Gastroesophageal sphincter (tissue), 4 donors: ENCODE measurements around the gene KCNAB1. TPM values are rescaled to one million over a fixed set of nuclear protein-coding genes. Genes with fewer than 3 reads are reported as not detected.
"Not testable (repeated sequence)": the region's sequence is repeated elsewhere in the genome, so short reads cannot be mapped to it uniquely, and the experiment has no call there.

Source experiments
- ATAC-seq: fragments of 150-250 bp; one replicate; pipeline ENCODE4 v1.9.1; 2016; ENCODE audit warnings: mild to moderate bottlenecking, moderate library complexity
- H3K27ac ChIP-seq, 4 donors: fragments of 200-600 bp; sonication (generic) in 3 of 4; 1 replicate in 3 of 4; 2 replicates in 1 of 4; pipeline ENCODE4 v1.5.1; 2016 to 2019
- H3K27me3 ChIP-seq: fragments of 200-600 bp; sonication (generic); one replicate; pipeline ENCODE4 v1.5.1; 2019
- H3K36me3 ChIP-seq, 2 donors: fragments of 200-600 bp; sonication (generic); one replicate each; pipeline ENCODE4 v1.5.1; 2019; ENCODE audit warnings: control low read depth in 1 of 2
- H3K4me1 ChIP-seq, 3 donors: fragments of 200-600 bp; sonication (generic); 1 replicate in 2 of 3; 2 replicates in 1 of 3; pipeline ENCODE4 v1.5.1; 2016 to 2019; ENCODE audit warnings: control low read depth in 2 of 3
- H3K4me3 ChIP-seq, 2 donors: fragments of 200-600 bp; sonication (generic); one replicate each; pipeline ENCODE4 v1.5.1; 2019; ENCODE audit warnings: mild to moderate bottlenecking in 1 of 2, moderate library complexity in 1 of 2
- H3K9me3 ChIP-seq, 3 donors: fragments of 200-600 bp; sonication (generic); one replicate each; pipeline ENCODE4 v1.5.1; 2017 to 2019; ENCODE audit warnings: control low read depth in 2 of 3
- CTCF ChIP-seq, 4 experiments: fragments of 200-600 bp in 2 of 4; fragments of 450-650 bp in 2 of 4; sonication (generic) in 1 of 4; IDR thresholded peaks; one replicate each; pipeline ENCODE4 v1.5.1; 2017 to 2019; ENCODE audit warnings: antibody characterized with exemption in 4 of 4, mild to moderate bottlenecking in 2 of 4, moderate library complexity in 2 of 4
- EP300 ChIP-seq: sonication (generic); formaldehyde crosslinking; IDR thresholded peaks from one replicate; pipeline ENCODE4 v1.6.1; 2017; ENCODE audit warnings: antibody characterized with exemption, mild to moderate bottlenecking
- POLR2A ChIP-seq, 2 donors: fragments of 450-650 bp; IDR thresholded peaks; one replicate each; pipeline ENCODE4 v1.6.1; 2017; ENCODE audit warnings: antibody characterized with exemption in 2 of 2, mild to moderate bottlenecking in 2 of 2, moderate library complexity in 1 of 2
- POLR2AphosphoS5 ChIP-seq: sonication (generic); formaldehyde crosslinking; IDR thresholded peaks from one replicate; pipeline ENCODE4 v1.6.1; 2017; ENCODE audit warnings: antibody characterized with exemption
- WGBS, 2 donors: methylation state at CpG; one replicate each; pipeline ENCODE4 v1.1.5; 2018; ENCODE audit warnings: low coverage in 1 of 2; 5-methylcytosine and 5-hydroxymethylcytosine counted together
- total RNA-seq, 4 donors: library from RNA; depleted of rRNA; stranded (reverse); fragments of >200 nt; gene quantifications; one replicate each; pipeline ENCODE4 v1.1.0, GENCODE V29; 2016

The KCNAB1 gene
- total RNA-seq, 4 donors from 2014 or later, result 0.31 to 6.3 (median 1.9) TPM

DNA sequence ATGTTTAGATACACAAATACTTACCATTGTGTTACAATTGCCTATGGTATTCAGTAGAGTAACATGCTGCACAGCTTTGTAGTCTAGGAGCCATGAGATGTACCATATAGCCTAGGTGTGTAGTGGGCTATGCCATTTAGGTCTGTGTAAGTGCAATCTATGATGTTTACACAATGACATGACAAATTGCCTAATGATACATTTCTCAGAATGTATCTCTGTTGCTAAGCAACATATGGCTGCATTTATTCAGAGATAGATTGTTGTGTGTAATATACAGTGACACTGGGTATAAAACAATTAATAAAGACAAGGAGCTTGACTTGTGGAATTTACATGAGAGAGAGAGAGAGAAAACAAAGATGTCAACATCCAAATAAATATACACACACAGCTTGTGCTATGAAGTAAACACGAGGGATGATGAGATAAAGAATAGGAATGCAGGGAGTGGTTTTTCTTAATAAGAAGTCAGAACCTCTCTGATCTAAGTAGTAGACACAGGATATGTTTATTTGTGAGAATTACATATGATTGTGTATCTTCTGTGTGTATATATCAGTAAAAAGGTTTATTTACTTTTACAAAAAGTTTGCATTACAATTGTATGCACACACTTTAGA is 110.0 kb downstream of the KCNAB1 start:
- H3K27ac ChIP-seq, result no peak overlapping the region
- no peaks in the 10 kb centered on the region for H3K27me3 ChIP-seq
- 39 to 57% methylated on average over 1 of the region's 1 CpG for WGBS, 2 donors
- no peak overlapping the region for H3K4me3 ChIP-seq
- no peaks in the 10 kb centered on the region for H3K36me3 ChIP-seq
- no peak for TF ChIP-seq POLR2A (IDR thresholded peaks at IDR 0.05)
- no peak for TF ChIP-seq CTCF (IDR thresholded peaks at IDR 0.05)
- no peak for TF ChIP-seq EP300
- TF ChIP-seq POLR2AphosphoS5, result no peak
- no peaks in the 10 kb centered on the region for H3K9me3 ChIP-seq
- H3K4me1 ChIP-seq, result no peaks in the 10 kb centered on the region
- no peak for ATAC-seq

DNA sequence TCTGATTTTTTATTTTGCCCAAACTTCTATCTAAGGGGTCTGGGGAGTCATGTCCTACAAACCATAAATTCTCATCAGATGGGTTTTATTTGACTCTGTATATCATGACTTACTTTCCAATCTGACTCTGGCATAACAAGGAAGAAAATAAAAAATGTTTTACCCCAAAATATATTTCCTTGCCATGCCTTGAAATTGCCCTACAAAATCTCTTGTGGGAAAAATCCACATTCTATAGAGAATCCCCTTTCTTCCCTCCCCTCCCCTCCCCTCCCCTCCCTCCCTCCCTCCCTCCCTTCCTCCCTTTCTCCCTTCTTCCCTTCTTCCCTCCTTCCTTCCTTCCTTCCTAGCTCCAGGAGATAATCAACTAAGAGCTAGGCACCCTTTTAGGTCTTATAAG is 110.8 kb downstream of the KCNAB1 start:
- not testable (repeated sequence) for ATAC-seq

DNA sequence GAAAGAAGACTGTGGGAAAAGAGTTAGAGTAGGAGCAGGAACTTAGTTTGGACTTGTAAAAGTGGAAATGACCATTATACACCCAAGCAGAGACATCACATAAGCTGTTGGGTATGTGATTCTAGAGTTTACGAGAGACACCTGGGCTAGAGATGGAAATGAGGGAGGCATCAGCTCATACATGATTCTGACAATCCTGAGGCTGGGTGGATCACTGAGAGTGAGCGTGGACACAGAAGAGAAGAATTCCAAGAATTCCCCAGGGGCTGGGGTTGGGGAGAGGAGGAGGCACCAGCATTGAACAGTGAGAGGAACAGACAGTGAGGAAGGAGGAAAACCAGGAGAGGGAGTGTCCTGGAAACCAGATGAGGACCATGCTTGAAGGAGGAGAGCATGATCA is 113.5 kb downstream of the KCNAB1 start:
- TF ChIP-seq EP300 (no peak), POLR2AphosphoS5 (no peak), POLR2A (IDR thresholded peaks at IDR 0.05) (no peak), CTCF (IDR thresholded peaks at IDR 0.05) (no peak)
- H3K27me3 ChIP-seq, result no peaks in the 10 kb centered on the region
- H3K9me3 ChIP-seq, result no peaks in the 10 kb centered on the region
- H3K27ac ChIP-seq, result no peak overlapping the region
- no peaks in the 10 kb centered on the region for H3K36me3 ChIP-seq
- no peak overlapping the region for H3K4me3 ChIP-seq
- no peaks in the 10 kb centered on the region for H3K4me1 ChIP-seq
- WGBS, 2 donors, result 80 to 83% methylated on average over 1 to 2 of the region's 2 CpGs
- no peak for ATAC-seq

More for the DNA sequence above, 110.8 kb downstream of the KCNAB1 start:
- H3K27me3 ChIP-seq, H3K4me3 ChIP-seq, H3K9me3 ChIP-seq, H3K4me1 ChIP-seq, H3K36me3 ChIP-seq, H3K27ac ChIP-seq: not testable (repeated sequence)

- H3K4me3 ChIP-seq, result no peak overlapping the region
- H3K27me3 ChIP-seq, result no peaks in the 10 kb centered on the region
- WGBS, 2 donors, result 77 to 84% methylated on average over 3 of the region's 3 CpGs
- no peak overlapping the region for H3K27ac ChIP-seq
- no peak for ATAC-seq
- no peaks in the 10 kb centered on the region for H3K36me3 ChIP-seq
- no peaks in the 10 kb centered on the region for H3K4me1 ChIP-seq
- no peaks in the 10 kb centered on the region for H3K9me3 ChIP-seq
- TF ChIP-seq EP300 (no peak), CTCF (IDR thresholded peaks at IDR 0.05) (no peak), POLR2AphosphoS5 (no peak), POLR2A (IDR thresholded peaks at IDR 0.05) (no peak)
These were observed 116.3 kb downstream of the KCNAB1 start for GRCh38 chr3:156236556-156237260.

GRCh38 chr3:156240642-156241041 is 120.3 kb downstream of the KCNAB1 start:
- no peaks in the 10 kb centered on the region for H3K36me3 ChIP-seq
- H3K9me3 ChIP-seq, result no peaks in the 10 kb centered on the region
- H3K27ac ChIP-seq, result no peak overlapping the region
- no peak for TF ChIP-seq POLR2AphosphoS5
- no peak for TF ChIP-seq CTCF (IDR thresholded peaks at IDR 0.05)
- 74 to 75% methylated on average over 3 to 5 of the region's 5 CpGs for WGBS, 2 donors
- no peak overlapping the region for H3K4me3 ChIP-seq
- no peaks in the 10 kb centered on the region for H3K4me1 ChIP-seq
- no peaks in the 10 kb centered on the region for H3K27me3 ChIP-seq
- no peak for ATAC-seq
